Measurements from ENCODE around the gene ANK2. TPM values are rescaled to one million over a fixed set of nuclear protein-coding genes. Genes with fewer than 3 reads are reported as not detected.

Gene ANK2
- total and polyA plus RNA-seq, 2 experiments from 2014 or later: 7.7 to 40.4 TPM

DNA sequence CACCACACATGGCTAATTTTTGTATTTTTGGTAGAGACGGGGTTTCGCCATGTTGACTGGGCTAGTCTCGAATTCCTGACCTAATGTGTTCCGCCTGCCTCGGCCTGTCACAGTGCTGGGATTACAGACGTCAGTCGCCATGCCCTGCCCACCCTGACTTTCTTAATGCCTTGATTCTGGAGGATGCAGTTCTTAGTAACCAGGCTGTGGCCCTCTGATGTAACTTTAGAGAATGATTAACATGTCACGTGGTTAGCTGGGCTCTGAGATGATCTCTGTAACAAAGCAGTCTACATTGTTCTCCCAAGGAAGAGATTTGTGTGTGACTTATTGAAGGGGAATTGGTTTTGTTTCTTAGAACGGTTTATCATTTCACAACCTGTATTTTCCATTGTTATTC lies 30.6 kb downstream of the ANK2 start (continued):
- TF ChIP-seq, protein P1, sequence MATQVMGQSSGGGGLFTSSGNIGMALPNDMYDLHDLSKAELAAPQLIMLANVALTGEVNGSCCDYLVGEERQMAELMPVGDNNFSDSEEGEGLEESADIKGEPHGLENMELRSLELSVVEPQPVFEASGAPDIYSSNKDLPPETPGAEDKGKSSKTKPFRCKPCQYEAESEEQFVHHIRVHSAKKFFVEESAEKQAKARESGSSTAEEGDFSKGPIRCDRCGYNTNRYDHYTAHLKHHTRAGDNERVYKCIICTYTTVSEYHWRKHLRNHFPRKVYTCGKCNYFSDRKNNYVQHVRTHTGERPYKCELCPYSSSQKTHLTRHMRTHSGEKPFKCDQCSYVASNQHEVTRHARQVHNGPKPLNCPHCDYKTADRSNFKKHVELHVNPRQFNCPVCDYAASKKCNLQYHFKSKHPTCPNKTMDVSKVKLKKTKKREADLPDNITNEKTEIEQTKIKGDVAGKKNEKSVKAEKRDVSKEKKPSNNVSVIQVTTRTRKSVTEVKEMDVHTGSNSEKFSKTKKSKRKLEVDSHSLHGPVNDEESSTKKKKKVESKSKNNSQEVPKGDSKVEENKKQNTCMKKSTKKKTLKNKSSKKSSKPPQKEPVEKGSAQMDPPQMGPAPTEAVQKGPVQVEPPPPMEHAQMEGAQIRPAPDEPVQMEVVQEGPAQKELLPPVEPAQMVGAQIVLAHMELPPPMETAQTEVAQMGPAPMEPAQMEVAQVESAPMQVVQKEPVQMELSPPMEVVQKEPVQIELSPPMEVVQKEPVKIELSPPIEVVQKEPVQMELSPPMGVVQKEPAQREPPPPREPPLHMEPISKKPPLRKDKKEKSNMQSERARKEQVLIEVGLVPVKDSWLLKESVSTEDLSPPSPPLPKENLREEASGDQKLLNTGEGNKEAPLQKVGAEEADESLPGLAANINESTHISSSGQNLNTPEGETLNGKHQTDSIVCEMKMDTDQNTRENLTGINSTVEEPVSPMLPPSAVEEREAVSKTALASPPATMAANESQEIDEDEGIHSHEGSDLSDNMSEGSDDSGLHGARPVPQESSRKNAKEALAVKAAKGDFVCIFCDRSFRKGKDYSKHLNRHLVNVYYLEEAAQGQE (IDR thresholded peaks at IDR 0.05; ENCODE audit: unreplicated experiment): no peak
- TF ChIP-seq ZNF331 (CRISPR knock-in tag; IDR thresholded peaks at IDR 0.05; ENCODE audit: low read depth) (no peak), STAT1 (IDR thresholded peaks at IDR 0.05; ENCODE audit: unreplicated experiment) (no peak), EZH2 (IDR thresholded peaks at IDR 0.05; ENCODE audit: low read depth, unreplicated experiment) (no peak)
- TF ChIP-seq, protein P2, sequence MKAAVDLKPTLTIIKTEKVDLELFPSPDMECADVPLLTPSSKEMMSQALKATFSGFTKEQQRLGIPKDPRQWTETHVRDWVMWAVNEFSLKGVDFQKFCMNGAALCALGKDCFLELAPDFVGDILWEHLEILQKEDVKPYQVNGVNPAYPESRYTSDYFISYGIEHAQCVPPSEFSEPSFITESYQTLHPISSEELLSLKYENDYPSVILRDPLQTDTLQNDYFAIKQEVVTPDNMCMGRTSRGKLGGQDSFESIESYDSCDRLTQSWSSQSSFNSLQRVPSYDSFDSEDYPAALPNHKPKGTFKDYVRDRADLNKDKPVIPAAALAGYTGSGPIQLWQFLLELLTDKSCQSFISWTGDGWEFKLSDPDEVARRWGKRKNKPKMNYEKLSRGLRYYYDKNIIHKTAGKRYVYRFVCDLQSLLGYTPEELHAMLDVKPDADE (IDR thresholded peaks at IDR 0.05): no peak

DNA sequence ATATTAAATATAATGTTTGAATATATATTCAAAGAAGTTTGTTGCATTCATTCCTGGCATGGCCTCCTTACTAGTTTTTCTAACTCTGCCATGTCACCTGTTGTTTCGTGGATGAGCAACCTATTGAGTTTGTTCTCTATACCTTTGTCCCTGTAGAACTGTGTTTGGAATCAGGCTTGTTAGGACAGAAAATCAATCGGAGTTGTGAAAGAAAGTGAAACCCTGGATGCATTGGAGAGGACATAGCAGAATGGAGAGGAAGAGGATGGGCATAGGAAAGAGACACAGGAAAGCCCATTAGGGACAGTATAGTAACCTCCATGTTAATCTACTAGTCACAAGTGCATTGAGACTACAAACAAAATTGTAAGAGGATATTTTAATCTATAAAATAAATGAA lies 31.2 kb downstream of the ANK2 start:
- H3K36me3 Mint-ChIP-seq (ENCODE audit: low read depth): no peaks in the 10 kb centered on the region
- 0 out of 2 replicates have a peak overlapping the region, but pooled peaks have one; percentile 28 for H3K27ac Mint-ChIP-seq
- Histone ChIP-seq H3K4me3 (no peak overlapping the region), H3K27me3 (ENCODE audit: insufficient read depth) (no peaks in the 10 kb centered on the region), H3F3A (replicated peaks; ENCODE audit: low read depth) (no peaks in the 10 kb centered on the region), H3K27ac (ENCODE audit: low read depth) (no peak overlapping the region), H2AFZ (no peak overlapping the region), H3K79me2 (replicated peaks; ENCODE audit: insufficient read depth) (no peaks in the 10 kb centered on the region), H3K36me3 (ENCODE audit: insufficient read depth) (no peaks in the 10 kb centered on the region), H3K4me1 (ENCODE audit: insufficient read depth) (peaks cover 4% of the 10 kb centered on the region; the same call in 1 of the 2 replicates), H3K4me2 (no peak overlapping the region), H4K20me1 (replicated peaks; ENCODE audit: insufficient read depth) (no peaks in the 10 kb centered on the region), H3K9me2 (ENCODE audit: insufficient read depth) (no peaks in the 10 kb centered on the region)
- no peaks in the 10 kb centered on the region for H3K9me3 Mint-ChIP-seq
- H3K27me3 Mint-ChIP-seq (ENCODE audit: insufficient read depth, low read depth, poor library complexity): no peaks in the 10 kb centered on the region
- H3K4me1 Mint-ChIP-seq: peaks cover 11% of the 10 kb centered on the region; the same call in 2 of the 3 replicates
- ATAC-seq (no peak), DNase-seq (ENCODE audit: low spot score) (no peak)
- H3K4me3 Mint-ChIP-seq: no peak overlapping the region
- TF ChIP-seq, protein P3, sequence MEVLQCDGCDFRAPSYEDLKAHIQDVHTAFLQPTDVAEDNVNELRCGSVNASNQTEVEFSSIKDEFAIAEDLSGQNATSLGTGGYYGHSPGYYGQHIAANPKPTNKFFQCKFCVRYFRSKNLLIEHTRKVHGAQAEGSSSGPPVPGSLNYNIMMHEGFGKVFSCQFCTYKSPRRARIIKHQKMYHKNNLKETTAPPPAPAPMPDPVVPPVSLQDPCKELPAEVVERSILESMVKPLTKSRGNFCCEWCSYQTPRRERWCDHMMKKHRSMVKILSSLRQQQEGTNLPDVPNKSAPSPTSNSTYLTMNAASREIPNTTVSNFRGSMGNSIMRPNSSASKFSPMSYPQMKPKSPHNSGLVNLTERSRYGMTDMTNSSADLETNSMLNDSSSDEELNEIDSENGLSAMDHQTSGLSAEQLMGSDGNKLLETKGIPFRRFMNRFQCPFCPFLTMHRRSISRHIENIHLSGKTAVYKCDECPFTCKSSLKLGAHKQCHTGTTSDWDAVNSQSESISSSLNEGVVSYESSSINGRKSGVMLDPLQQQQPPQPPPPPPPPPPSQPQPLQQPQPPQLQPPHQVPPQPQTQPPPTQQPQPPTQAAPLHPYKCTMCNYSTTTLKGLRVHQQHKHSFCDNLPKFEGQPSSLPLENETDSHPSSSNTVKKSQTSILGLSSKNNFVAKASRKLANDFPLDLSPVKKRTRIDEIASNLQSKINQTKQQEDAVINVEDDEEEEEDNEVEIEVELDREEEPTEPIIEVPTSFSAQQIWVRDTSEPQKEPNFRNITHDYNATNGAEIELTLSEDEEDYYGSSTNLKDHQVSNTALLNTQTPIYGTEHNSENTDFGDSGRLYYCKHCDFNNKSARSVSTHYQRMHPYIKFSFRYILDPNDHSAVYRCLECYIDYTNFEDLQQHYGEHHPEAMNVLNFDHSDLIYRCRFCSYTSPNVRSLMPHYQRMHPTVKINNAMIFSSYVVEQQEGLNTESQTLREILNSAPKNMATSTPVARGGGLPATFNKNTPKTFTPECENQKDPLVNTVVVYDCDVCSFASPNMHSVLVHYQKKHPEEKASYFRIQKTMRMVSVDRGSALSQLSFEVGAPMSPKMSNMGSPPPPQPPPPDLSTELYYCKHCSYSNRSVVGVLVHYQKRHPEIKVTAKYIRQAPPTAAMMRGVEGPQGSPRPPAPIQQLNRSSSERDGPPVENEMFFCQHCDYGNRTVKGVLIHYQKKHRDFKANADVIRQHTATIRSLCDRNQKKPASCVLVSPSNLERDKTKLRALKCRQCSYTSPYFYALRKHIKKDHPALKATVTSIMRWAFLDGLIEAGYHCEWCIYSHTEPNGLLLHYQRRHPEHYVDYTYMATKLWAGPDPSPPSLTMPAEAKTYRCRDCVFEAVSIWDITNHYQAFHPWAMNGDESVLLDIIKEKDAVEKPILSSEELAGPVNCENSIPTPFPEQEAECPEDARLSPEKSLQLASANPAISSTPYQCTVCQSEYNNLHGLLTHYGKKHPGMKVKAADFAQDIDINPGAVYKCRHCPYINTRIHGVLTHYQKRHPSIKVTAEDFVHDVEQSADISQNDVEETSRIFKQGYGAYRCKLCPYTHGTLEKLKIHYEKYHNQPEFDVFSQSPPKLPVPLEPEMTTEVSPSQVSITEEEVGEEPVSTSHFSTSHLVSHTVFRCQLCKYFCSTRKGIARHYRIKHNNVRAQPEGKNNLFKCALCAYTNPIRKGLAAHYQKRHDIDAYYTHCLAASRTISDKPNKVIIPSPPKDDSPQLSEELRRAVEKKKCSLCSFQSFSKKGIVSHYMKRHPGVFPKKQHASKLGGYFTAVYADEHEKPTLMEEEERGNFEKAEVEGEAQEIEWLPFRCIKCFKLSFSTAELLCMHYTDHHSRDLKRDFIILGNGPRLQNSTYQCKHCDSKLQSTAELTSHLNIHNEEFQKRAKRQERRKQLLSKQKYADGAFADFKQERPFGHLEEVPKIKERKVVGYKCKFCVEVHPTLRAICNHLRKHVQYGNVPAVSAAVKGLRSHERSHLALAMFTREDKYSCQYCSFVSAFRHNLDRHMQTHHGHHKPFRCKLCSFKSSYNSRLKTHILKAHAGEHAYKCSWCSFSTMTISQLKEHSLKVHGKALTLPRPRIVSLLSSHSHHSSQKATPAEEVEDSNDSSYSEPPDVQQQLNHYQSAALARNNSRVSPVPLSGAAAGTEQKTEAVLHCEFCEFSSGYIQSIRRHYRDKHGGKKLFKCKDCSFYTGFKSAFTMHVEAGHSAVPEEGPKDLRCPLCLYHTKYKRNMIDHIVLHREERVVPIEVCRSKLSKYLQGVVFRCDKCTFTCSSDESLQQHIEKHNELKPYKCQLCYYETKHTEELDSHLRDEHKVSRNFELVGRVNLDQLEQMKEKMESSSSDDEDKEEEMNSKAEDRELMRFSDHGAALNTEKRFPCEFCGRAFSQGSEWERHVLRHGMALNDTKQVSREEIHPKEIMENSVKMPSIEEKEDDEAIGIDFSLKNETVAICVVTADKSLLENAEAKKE (CRISPR knock-in tag; IDR thresholded peaks at IDR 0.05): no peak
- TF ChIP-seq STAT1 (IDR thresholded peaks at IDR 0.05; ENCODE audit: unreplicated experiment) (no peak), POLR2AphosphoS5 (IDR thresholded peaks at IDR 0.05; ENCODE audit: low read depth) (no peak), NANOG (IDR thresholded peaks at IDR 0.05; ENCODE audit: borderline replicate concordance) (no peak), EZH2phosphoT487 (IDR thresholded peaks at IDR 0.05; ENCODE audit: unreplicated experiment) (no peak)
- TF ChIP-seq, protein P2 (IDR thresholded peaks at IDR 0.05): no peak
- TF ChIP-seq, protein P4, sequence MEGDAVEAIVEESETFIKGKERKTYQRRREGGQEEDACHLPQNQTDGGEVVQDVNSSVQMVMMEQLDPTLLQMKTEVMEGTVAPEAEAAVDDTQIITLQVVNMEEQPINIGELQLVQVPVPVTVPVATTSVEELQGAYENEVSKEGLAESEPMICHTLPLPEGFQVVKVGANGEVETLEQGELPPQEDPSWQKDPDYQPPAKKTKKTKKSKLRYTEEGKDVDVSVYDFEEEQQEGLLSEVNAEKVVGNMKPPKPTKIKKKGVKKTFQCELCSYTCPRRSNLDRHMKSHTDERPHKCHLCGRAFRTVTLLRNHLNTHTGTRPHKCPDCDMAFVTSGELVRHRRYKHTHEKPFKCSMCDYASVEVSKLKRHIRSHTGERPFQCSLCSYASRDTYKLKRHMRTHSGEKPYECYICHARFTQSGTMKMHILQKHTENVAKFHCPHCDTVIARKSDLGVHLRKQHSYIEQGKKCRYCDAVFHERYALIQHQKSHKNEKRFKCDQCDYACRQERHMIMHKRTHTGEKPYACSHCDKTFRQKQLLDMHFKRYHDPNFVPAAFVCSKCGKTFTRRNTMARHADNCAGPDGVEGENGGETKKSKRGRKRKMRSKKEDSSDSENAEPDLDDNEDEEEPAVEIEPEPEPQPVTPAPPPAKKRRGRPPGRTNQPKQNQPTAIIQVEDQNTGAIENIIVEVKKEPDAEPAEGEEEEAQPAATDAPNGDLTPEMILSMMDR (conservative IDR thresholded peaks at IDR 0.05; ENCODE audit: low read depth in 2 of 2): no peak
